Prostate gland (tissue), 2 donors: ENCODE measurements around the gene WDFY3.

Source experiments
- POLR2A ChIP-seq: fragments of 450-650 bp; IDR thresholded peaks from one replicate; pipeline ENCODE4 v1.6.1; 2016; ENCODE audit warnings: antibody characterized with exemption, mild to moderate bottlenecking
- TF ChIP-seq, protein P1 (sequence below), 4 experiments: fragments of 200-600 bp in 2 of 4; fragments of 450-650 bp in 2 of 4; sonication (generic) in 2 of 4; IDR thresholded peaks; 1 replicate in 3 of 4; 2 replicates in 1 of 4; pipeline ENCODE4 v1.5.1; 2016 to 2019; ENCODE audit warnings: antibody characterized with exemption in 4 of 4, mild to moderate bottlenecking in 2 of 4, moderate library complexity in 2 of 4

DNA sequence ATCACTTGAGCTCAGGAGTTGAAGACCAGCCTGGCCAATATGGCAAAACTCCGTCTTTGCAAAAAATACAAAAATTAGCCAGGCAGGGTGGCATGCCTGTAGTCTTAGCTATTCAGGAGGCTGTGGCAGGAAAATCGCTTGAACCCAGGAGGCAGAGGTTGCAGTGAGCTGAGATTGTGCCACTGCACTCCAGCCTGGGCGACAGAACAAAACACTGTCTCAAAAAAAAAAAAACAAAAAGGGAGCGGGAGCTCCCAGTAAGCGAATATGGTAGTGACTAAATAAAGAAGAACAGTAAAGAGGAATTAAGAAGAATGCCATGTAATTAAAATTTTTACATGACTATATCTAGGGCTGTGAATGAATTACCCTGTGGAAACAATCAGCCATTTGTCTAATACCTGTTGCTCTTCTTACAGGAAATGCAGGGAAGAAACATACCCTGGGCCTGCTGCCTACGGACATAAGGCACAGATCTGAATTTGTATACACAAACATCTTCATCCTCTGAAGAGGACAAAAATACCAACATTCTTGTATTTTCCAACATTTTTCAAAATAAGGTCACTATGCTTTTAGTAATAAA is 11.4 kb downstream of the WDFY3 start:
- TF ChIP-seq, protein P1, sequence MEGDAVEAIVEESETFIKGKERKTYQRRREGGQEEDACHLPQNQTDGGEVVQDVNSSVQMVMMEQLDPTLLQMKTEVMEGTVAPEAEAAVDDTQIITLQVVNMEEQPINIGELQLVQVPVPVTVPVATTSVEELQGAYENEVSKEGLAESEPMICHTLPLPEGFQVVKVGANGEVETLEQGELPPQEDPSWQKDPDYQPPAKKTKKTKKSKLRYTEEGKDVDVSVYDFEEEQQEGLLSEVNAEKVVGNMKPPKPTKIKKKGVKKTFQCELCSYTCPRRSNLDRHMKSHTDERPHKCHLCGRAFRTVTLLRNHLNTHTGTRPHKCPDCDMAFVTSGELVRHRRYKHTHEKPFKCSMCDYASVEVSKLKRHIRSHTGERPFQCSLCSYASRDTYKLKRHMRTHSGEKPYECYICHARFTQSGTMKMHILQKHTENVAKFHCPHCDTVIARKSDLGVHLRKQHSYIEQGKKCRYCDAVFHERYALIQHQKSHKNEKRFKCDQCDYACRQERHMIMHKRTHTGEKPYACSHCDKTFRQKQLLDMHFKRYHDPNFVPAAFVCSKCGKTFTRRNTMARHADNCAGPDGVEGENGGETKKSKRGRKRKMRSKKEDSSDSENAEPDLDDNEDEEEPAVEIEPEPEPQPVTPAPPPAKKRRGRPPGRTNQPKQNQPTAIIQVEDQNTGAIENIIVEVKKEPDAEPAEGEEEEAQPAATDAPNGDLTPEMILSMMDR (IDR thresholded peaks at IDR 0.05), result no peak
- no peak for TF ChIP-seq POLR2A
